K562 (cell line): Measurements from ENCODE around the gene ATMIN. TPM values are rescaled to one million over a fixed set of nuclear protein-coding genes. Genes with fewer than 3 reads are reported as not detected.

Experiments
- ATF7 ChIP-seq: fragments of 450-650 bp; IDR thresholded peaks from 2 replicates; pipeline ENCODE4 v1.7.1; 2014; ENCODE audit warnings: mild to moderate bottlenecking, moderate library complexity
- BRD9 ChIP-seq: fragments of 450-650 bp; IDR thresholded peaks from 2 replicates; pipeline ENCODE4 v1.6.1; 2018; ENCODE audit warnings: low read depth; ENCODE audit not compliant: partially characterized antibody
- CEBPB ChIP-seq: fragments of 450-650 bp; IDR thresholded peaks from 2 replicates; pipeline ENCODE4 v1.6.1; 2016; ENCODE audit warnings: missing genetic modification characterization, missing compliant biosample characterization
- CHD4 ChIP-seq: fragments of 200-600 bp; sonication (generic); IDR thresholded peaks from 3 replicates; pipeline ENCODE4 v1.6.1; 2012; ENCODE audit warnings: low read depth, mild to moderate bottlenecking, mixed read lengths, low read length, inconsistent platforms; ENCODE audit not compliant: insufficient read depth, insufficient replicate concordance, poor library complexity, severe bottlenecking
- GTF2F1 ChIP-seq: IDR thresholded peaks from 2 replicates; pipeline ENCODE4 v1.6.1; 2011; ENCODE audit warnings: low read depth, low read length, improper control_type of control experiment
- HMGN3 ChIP-seq: IDR thresholded peaks from 2 replicates; pipeline ENCODE4 v1.6.1; 2011; ENCODE audit warnings: borderline replicate concordance, low read depth, mild to moderate bottlenecking, mixed read lengths, low read length; ENCODE audit not compliant: insufficient read length; ENCODE audit errors: extremely low read depth
- JUNB ChIP-seq: fragments of 450-650 bp; formaldehyde crosslinking; conservative IDR thresholded peaks from 2 replicates; pipeline ENCODE4 v1.4.0; 2020; ENCODE audit warnings: mild to moderate bottlenecking
- MEF2D ChIP-seq: conservative IDR thresholded peaks from 2 replicates; pipeline ENCODE4 v1.6.1; 2016; ENCODE audit warnings: low read depth, missing genetic modification characterization, missing compliant biosample characterization
- NR2C1 ChIP-seq, 2 experiments: fragments of 450-650 bp; IDR thresholded peaks; 2 replicates each; pipeline ENCODE4 v1.6.1; 2017; ENCODE audit warnings: mild to moderate bottlenecking in 2 of 2, antibody characterized with exemption in 1 of 2, inconsistent platforms in 1 of 2, missing compliant biosample characterization in 1 of 2, missing genetic modification characterization in 1 of 2
- POLR2G ChIP-seq: fragments of 200-400 bp; formaldehyde crosslinking; IDR thresholded peaks from 2 replicates; pipeline ENCODE4 v1.6.1; 2017; ENCODE audit warnings: low read depth, mild to moderate bottlenecking, antibody characterized with exemption, low read length, moderate library complexity
- RBM39 ChIP-seq: fragments of 200-400 bp; formaldehyde crosslinking; optimal IDR thresholded peaks from 2 replicates; pipeline ENCODE3; 2018; ENCODE audit warnings: low read depth, low read length
- ZFX ChIP-seq: sonication (generic); formaldehyde crosslinking; IDR thresholded peaks from 2 replicates; pipeline ENCODE4 v1.8.0; 2022; ENCODE audit warnings: mild to moderate bottlenecking, missing genetic modification reagents, moderate library complexity
- ZNF282 ChIP-seq: sonication (generic); formaldehyde crosslinking; IDR thresholded peaks from 2 replicates; pipeline ENCODE4 v1.8.1; 2023; ENCODE audit warnings: missing genetic modification reagents
- ZNF764 ChIP-seq: fragments of 250-450 bp; sonication (Bioruptor Pico); IDR thresholded peaks from 2 replicates; pipeline ENCODE4 v1.4.0; 2020; ENCODE audit warnings: low read depth, mild to moderate bottlenecking, moderate library complexity
- polyA plus RNA-seq, 8 experiments: library from polyadenylated mRNA; depleted of rRNA in 4 of 8; stranded (reverse) in 5 of 8; unstranded in 3 of 8; fragments of >200 nt; fragmentation: Nextera tagmentation in 2 of 8; fragmentation: Illumina TruSeq in 1 of 8; extraction: Ambion mirVana in 2 of 8; extraction: Trizol in 1 of 8; gene quantifications; 2 replicates each; pipeline versions ENCODE4 v1.2.1 to v1.2.3, GENCODE V29; 2011 to 2014; ENCODE audit warnings: inconsistent platforms in 1 of 8, missing spikeins in 1 of 8
- total RNA-seq, 7 experiments: library from RNA; depleted of rRNA in 6 of 7; stranded (reverse); fragments of >200 nt in 6 of 7; fragmentation: Illumina TruSeq in 2 of 7; extraction: Trizol in 2 of 7; gene quantifications; 2 replicates each; pipeline versions ENCODE4 v1.2.1 to v1.2.3, GENCODE V29; 2011 to 2021; ENCODE audit warnings: low replicate concordance in 1 of 7
- TF ChIP-seq, protein P1 (sequence below), 2 experiments: fragments of 450-650 bp in 1 of 2; sonication (generic) in 1 of 2; formaldehyde crosslinking in 1 of 2; IDR thresholded peaks in 1 of 2; conservative IDR thresholded peaks in 1 of 2; 2 replicates each; pipeline versions ENCODE4 v1.6.1 to v1.8.1; 2016 to 2023; ENCODE audit warnings: mild to moderate bottlenecking in 2 of 2, moderate library complexity in 2 of 2, inconsistent platforms in 1 of 2, missing genetic modification reagents in 1 of 2
- TF ChIP-seq, protein P2 (sequence below): fragments of 200-800 bp; sonication (Bioruptor generic); IDR thresholded peaks from 2 replicates; pipeline ENCODE4 v1.6.1; 2017; ENCODE audit warnings: missing genetic modification characterization, missing compliant biosample characterization
- TF ChIP-seq, protein P3 (sequence below), 2 experiments: fragments of 150-350 bp in 1 of 2; IDR thresholded peaks; 2 replicates each; pipeline ENCODE4 v1.6.1; 2012 to 2016; ENCODE audit warnings: low read depth in 2 of 2, low read length in 2 of 2, mild to moderate bottlenecking in 1 of 2, moderate library complexity in 1 of 2

ATMIN gene
- total and polyA plus RNA-seq, 9 of the 15 experiments (the other 6 are each of a cell fraction or from before 2014, with no cell fraction given), result 6.7 to 40.9 (median 23.4) TPM

DNA sequence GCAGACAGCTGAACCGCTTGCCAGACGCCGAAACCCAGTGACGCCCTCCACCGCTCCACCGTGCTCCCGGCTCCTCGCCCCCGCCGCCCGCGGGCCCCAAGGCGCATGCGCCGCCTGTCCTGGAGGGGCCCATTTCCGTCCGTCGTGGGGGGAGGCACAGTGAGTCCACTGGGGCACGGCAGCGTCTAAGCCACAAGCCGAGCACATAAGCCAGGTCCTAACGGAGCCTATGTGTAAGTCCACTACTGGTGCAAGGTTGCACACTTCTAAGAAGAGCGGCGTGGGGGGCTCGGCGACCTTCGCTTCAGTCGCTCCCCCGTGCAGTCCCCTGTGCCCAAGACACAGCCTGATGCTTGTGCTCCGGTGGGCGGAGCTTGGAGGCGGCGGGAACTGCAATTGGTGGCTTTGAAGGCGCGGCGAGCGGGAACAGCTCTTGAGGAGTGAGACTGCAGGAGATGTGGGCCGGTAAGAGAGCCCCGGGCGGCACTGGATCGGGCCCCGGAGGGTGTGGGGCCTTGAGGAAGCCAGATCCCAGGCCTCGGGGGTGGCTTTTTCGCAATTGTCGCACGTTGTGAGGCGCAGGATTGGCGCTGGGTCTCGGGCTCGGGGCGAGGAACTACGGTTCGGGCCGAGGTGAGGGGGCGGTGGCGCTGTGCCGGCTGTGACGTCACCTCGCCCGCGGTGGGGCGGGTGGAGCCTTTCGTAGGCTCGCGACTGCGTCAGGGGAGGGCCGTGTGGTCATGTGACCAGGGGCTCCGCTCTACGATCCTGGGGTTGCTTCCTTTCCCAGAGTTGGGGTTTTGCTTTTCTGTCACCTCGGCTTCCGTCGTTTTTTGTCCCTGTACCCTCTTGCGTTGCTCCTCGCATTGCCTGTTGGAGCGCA lies 28.6 kb upstream of the ATMIN start, which contains the start of the genes CENPN and CMC2 (continued):
- TF ChIP-seq CHD4, result no peak
- TF ChIP-seq POLR2G, result peak; percentile 96
- peak; percentile 100 for TF ChIP-seq ATF7
- TF ChIP-seq, protein P1, sequence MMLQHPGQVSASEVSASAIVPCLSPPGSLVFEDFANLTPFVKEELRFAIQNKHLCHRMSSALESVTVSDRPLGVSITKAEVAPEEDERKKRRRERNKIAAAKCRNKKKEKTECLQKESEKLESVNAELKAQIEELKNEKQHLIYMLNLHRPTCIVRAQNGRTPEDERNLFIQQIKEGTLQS (IDR thresholded peaks at IDR 0.05), result peak; percentile 98
- TF ChIP-seq, protein P1 (CRISPR knock-in tag; conservative IDR thresholded peaks at IDR 0.05), result 0 out of 2 replicates have a peak, but pooled peaks have one; percentile 52
- TF ChIP-seq JUNB, result peak; percentile 75
- TF ChIP-seq ZNF282 (CRISPR knock-in tag), result no peak
- peak; percentile 46; the same call in 1 of the 2 replicates for TF ChIP-seq CEBPB (tag)
- TF ChIP-seq, protein P2, sequence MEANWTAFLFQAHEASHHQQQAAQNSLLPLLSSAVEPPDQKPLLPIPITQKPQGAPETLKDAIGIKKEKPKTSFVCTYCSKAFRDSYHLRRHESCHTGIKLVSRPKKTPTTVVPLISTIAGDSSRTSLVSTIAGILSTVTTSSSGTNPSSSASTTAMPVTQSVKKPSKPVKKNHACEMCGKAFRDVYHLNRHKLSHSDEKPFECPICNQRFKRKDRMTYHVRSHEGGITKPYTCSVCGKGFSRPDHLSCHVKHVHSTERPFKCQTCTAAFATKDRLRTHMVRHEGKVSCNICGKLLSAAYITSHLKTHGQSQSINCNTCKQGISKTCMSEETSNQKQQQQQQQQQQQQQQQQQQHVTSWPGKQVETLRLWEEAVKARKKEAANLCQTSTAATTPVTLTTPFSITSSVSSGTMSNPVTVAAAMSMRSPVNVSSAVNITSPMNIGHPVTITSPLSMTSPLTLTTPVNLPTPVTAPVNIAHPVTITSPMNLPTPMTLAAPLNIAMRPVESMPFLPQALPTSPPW, result peak; percentile 86
- TF ChIP-seq GTF2F1, result 0 out of 2 replicates have a peak, but pooled peaks have one; percentile 45
- TF ChIP-seq, protein P3, sequence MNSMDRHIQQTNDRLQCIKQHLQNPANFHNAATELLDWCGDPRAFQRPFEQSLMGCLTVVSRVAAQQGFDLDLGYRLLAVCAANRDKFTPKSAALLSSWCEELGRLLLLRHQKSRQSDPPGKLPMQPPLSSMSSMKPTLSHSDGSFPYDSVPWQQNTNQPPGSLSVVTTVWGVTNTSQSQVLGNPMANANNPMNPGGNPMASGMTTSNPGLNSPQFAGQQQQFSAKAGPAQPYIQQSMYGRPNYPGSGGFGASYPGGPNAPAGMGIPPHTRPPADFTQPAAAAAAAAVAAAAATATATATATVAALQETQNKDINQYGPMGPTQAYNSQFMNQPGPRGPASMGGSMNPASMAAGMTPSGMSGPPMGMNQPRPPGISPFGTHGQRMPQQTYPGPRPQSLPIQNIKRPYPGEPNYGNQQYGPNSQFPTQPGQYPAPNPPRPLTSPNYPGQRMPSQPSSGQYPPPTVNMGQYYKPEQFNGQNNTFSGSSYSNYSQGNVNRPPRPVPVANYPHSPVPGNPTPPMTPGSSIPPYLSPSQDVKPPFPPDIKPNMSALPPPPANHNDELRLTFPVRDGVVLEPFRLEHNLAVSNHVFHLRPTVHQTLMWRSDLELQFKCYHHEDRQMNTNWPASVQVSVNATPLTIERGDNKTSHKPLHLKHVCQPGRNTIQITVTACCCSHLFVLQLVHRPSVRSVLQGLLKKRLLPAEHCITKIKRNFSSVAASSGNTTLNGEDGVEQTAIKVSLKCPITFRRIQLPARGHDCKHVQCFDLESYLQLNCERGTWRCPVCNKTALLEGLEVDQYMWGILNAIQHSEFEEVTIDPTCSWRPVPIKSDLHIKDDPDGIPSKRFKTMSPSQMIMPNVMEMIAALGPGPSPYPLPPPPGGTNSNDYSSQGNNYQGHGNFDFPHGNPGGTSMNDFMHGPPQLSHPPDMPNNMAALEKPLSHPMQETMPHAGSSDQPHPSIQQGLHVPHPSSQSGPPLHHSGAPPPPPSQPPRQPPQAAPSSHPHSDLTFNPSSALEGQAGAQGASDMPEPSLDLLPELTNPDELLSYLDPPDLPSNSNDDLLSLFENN (IDR thresholded peaks at IDR 0.05; ENCODE audit: low read depth in 2 of 2, low read length in 2 of 2), result no peak; a peak in 2 of 4 replicates
- TF ChIP-seq NR2C1 (IDR thresholded peaks at IDR 0.05), result peak; percentile 24; the same call in 1 of the 2 replicates
- TF ChIP-seq NR2C1 (tag; IDR thresholded peaks at IDR 0.05), result 0 out of 2 replicates have a peak, but pooled peaks have one; percentile 39
- TF ChIP-seq MEF2D, result no peak
- TF ChIP-seq BRD9, result no peak
- peak; percentile 92 for TF ChIP-seq HMGN3
- TF ChIP-seq RBM39, result peak; percentile 79
- peak; percentile 87 for TF ChIP-seq ZFX (CRISPR knock-in tag)
- peak; percentile 64; the same call in 1 of the 2 replicates for TF ChIP-seq ZNF764 (CRISPR knock-in tag)
